Measurements from ENCODE around the gene TMEM51.

The TMEM51 gene

GRCh38 chr1:15177710-15178166, 24.2 kb downstream of the TMEM51 start:
- DNase-seq (ENCODE audit: low read depth), result no peak

- DNase-seq (ENCODE audit: low read depth), result peak; percentile 91
Observed at GRCh38 chr1:15178571-15179484, 25.3 kb downstream of the TMEM51 start.

GRCh38 chr1:15179485-15179883, 25.9 kb downstream of the TMEM51 start:
- no peak for DNase-seq (ENCODE audit: low read depth)

- no peak for DNase-seq (ENCODE audit: low read depth)
Observed at GRCh38 chr1:15180189-15180588, 26.6 kb downstream of the TMEM51 start.

- no peak for DNase-seq (ENCODE audit: low read depth)
Observed at GRCh38 chr1:15180945-15181523, 27.5 kb downstream of the TMEM51 start.

GRCh38 chr1:15181564-15181963, 28.0 kb downstream of the TMEM51 start:
- DNase-seq (ENCODE audit: low read depth), result no peak

- no peak for DNase-seq (ENCODE audit: low read depth)
Observed at GRCh38 chr1:15184436-15185241, 31.1 kb downstream of the TMEM51 start.

- DNase-seq (ENCODE audit: low read depth), result no peak
Observed at GRCh38 chr1:15185617-15186016, 32.1 kb downstream of the TMEM51 start.

GRCh38 chr1:15186073-15186845, 32.7 kb downstream of the TMEM51 start:
- DNase-seq (ENCODE audit: low read depth), result no peak

GRCh38 chr1:15186846-15187151, 33.3 kb downstream of the TMEM51 start:
- no peak for DNase-seq (ENCODE audit: low read depth)

GRCh38 chr1:15187175-15188129, 33.9 kb downstream of the TMEM51 start:
- no peak for DNase-seq (ENCODE audit: low read depth)

- DNase-seq (ENCODE audit: low read depth), result no peak
Observed at GRCh38 chr1:15188130-15188524, 34.6 kb downstream of the TMEM51 start.

GRCh38 chr1:15188678-15189077, 35.1 kb downstream of the TMEM51 start:
- no peak for DNase-seq (ENCODE audit: low read depth)

- peak; percentile 23 for DNase-seq (ENCODE audit: low read depth)
Observed at GRCh38 chr1:15189692-15190370, 36.3 kb downstream of the TMEM51 start.

- DNase-seq (ENCODE audit: low read depth), result no peak
Observed at GRCh38 chr1:15191267-15191666, 37.7 kb downstream of the TMEM51 start.

GRCh38 chr1:15191770-15192169, 38.2 kb downstream of the TMEM51 start:
- no peak for DNase-seq (ENCODE audit: low read depth)

- DNase-seq (ENCODE audit: low read depth), result no peak
Observed at GRCh38 chr1:15192916-15193550, 39.5 kb downstream of the TMEM51 start.

GRCh38 chr1:15195420-15196052, 42.0 kb downstream of the TMEM51 start:
- no peak for DNase-seq (ENCODE audit: low read depth)

- DNase-seq (ENCODE audit: low read depth), result no peak
Observed at GRCh38 chr1:15196069-15196468, 42.5 kb downstream of the TMEM51 start.

Data from EH (cell line).